Osteoblast (primary cell): ENCODE measurements around the gene LRMDA. TPM values are rescaled to one million over a fixed set of nuclear protein-coding genes. Genes with fewer than 3 reads are reported as not detected.
A peak's percentile ranks its signal among the peaks of the same experiment; 100 is the strongest.

ENCODE experiments used
- DNase-seq: peaks from one replicate; pipeline ENCODE4 v3.0.0; 2011; ENCODE audit warnings: low spot score, mixed read lengths; ENCODE audit not compliant: insufficient read length; ENCODE audit errors: missing footprints
- H2AFZ ChIP-seq: 2 replicates; pipeline ENCODE4 v1.6.0; 2011; ENCODE audit warnings: mild to moderate bottlenecking, low read length
- H3K27ac ChIP-seq: 2 replicates; pipeline ENCODE4 v1.5.1; 2011; ENCODE audit warnings: mild to moderate bottlenecking, low read depth, low read length, moderate library complexity
- H3K27me3 ChIP-seq: 2 replicates; pipeline ENCODE4 v1.6.0; 2012; ENCODE audit warnings: mild to moderate bottlenecking, control low read depth, inconsistent platforms, low read length, moderate library complexity; ENCODE audit not compliant: insufficient read depth
- H3K36me3 ChIP-seq: 2 replicates; pipeline ENCODE4 v1.5.1; 2011; ENCODE audit warnings: mild to moderate bottlenecking, low read length, control low read depth, moderate library complexity; ENCODE audit not compliant: insufficient read depth
- H3K4me1 ChIP-seq: 2 replicates; pipeline ENCODE4 v1.5.1; 2011; ENCODE audit warnings: mild to moderate bottlenecking, low read length, control low read depth, moderate library complexity; ENCODE audit not compliant: insufficient read depth
- H3K4me2 ChIP-seq: 2 replicates; pipeline ENCODE4 v1.6.0; 2011; ENCODE audit warnings: mild to moderate bottlenecking, low read length; ENCODE audit not compliant: insufficient read depth
- H3K4me3 ChIP-seq: fragments of 200-600 bp; sonication (generic); 3 replicates; pipeline ENCODE4 v1.5.1; 2012; ENCODE audit warnings: mild to moderate bottlenecking, low read length, inconsistent platforms; ENCODE audit not compliant: insufficient read depth
- H3K79me2 ChIP-seq: 2 replicates; pipeline ENCODE4 v1.6.0; 2012; ENCODE audit warnings: mild to moderate bottlenecking, low read length, control low read depth, inconsistent platforms; ENCODE audit not compliant: insufficient read depth
- H3K9me3 ChIP-seq: 2 replicates; pipeline ENCODE4 v1.5.1; 2011; ENCODE audit warnings: low read depth, low read length, control low read depth
- H4K20me1 ChIP-seq: 2 replicates; pipeline ENCODE4 v1.6.0; 2012; ENCODE audit warnings: mild to moderate bottlenecking, low read length, control low read depth; ENCODE audit not compliant: insufficient read depth
- total RNA-seq: library from RNA; depleted of rRNA; stranded (reverse); fragments of >200 nt; gene quantifications from 2 replicates; pipeline ENCODE4 v1.2.3, GENCODE V29; 2012
- TF ChIP-seq, protein P1 (sequence below): IDR thresholded peaks from 2 replicates; pipeline ENCODE4 v1.5.1; 2011; ENCODE audit warnings: mild to moderate bottlenecking, low read depth, low read length, moderate library complexity; ENCODE audit errors: extremely low read depth

The LRMDA gene
- total RNA-seq, 1 donor, result 18.5 TPM

DNA sequence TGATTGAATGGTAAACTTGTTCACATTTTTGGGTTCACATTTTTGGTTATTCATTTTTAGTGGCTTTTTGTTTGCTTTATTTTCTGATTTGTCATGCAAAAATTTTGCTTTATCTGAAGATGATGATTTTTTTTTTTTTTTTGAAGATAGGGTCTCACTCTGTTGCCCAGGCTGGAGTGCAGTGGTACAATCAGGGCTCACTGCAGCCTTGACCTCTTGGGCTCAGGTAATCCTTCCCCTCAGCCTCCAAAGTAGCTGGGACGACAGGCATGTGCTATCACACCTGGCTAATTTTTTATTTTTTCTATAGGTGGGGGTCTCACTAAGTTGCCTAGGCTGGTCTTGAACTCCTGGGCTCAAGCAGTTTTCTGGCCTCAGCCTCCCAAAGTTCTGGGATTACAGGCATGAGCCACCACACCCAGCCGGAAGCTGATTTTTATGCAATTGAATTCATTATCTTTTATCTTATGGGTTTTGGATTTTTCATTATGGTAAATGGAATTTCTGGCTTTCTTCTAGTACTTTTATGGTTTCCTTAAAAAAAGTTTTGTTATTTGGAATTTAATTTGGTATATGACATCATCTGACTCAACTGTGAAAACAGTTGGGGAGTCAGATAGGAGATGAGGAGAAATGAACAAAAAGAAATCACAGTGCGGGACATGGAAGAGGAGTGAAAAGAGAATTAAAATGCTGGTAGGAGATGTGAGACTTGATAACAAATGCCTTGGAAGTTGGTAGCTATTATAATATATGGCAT is 158.7 kb downstream of the LRMDA start:
- Histone ChIP-seq H3K79me2 (no peaks in the 10 kb centered on the region), H3K9me3 (no peaks in the 10 kb centered on the region), H2AFZ (no peak overlapping the region), H3K27me3 (peaks cover 9% of the 10 kb centered on the region), H3K27ac (no peak overlapping the region), H3K4me3 (no peak overlapping the region), H3K4me2 (no peak overlapping the region), H4K20me1 (no peaks in the 10 kb centered on the region), H3K36me3 (no peaks in the 10 kb centered on the region), H3K4me1 (no peaks in the 10 kb centered on the region)
- DNase-seq, result no peak
- TF ChIP-seq, protein P1, sequence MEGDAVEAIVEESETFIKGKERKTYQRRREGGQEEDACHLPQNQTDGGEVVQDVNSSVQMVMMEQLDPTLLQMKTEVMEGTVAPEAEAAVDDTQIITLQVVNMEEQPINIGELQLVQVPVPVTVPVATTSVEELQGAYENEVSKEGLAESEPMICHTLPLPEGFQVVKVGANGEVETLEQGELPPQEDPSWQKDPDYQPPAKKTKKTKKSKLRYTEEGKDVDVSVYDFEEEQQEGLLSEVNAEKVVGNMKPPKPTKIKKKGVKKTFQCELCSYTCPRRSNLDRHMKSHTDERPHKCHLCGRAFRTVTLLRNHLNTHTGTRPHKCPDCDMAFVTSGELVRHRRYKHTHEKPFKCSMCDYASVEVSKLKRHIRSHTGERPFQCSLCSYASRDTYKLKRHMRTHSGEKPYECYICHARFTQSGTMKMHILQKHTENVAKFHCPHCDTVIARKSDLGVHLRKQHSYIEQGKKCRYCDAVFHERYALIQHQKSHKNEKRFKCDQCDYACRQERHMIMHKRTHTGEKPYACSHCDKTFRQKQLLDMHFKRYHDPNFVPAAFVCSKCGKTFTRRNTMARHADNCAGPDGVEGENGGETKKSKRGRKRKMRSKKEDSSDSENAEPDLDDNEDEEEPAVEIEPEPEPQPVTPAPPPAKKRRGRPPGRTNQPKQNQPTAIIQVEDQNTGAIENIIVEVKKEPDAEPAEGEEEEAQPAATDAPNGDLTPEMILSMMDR, result no peak

DNA sequence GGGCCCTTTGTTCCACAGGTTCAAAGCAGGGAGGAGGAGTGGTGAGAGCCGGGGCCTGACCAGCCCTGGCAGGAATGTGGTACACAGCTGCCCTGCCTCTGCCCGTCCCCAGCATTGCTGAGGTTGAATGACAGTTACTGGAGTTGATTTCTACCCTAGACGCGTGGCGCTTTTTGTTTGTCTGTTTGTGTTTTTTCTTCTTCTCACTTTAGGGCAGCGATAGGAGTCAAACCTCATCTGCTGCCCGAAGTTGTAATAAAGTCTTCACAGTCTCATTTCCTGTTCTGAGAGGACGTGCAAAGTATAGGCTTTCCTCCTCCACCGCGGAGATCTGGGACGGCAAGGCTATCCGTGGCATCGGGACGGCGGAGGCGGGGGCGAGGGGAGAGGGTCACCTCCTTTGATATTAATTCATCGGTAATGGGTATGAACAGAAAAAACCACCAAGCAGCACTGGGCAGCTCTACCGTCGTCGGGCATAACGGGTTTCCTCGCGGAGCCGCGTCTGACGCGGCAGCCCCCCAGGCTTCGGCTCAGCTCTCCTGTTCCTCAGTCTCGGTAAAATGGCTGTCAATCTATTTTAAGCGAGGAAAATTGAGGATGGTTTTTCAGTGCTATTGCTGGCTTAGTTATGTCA is 160.8 kb downstream of the LRMDA start:
- Histone ChIP-seq H3K36me3 (no peaks in the 10 kb centered on the region), H3K4me1 (no peaks in the 10 kb centered on the region), H2AFZ (no peak overlapping the region), H4K20me1 (no peaks in the 10 kb centered on the region), H3K4me3 (no peak overlapping the region), H3K27ac (no peak overlapping the region), H3K4me2 (no peak overlapping the region), H3K79me2 (no peaks in the 10 kb centered on the region), H3K27me3 (peaks cover 6% of the 10 kb centered on the region), H3K9me3 (no peaks in the 10 kb centered on the region)
- DNase-seq, result peak; percentile 45
- TF ChIP-seq, protein P1, result no peak

DNA sequence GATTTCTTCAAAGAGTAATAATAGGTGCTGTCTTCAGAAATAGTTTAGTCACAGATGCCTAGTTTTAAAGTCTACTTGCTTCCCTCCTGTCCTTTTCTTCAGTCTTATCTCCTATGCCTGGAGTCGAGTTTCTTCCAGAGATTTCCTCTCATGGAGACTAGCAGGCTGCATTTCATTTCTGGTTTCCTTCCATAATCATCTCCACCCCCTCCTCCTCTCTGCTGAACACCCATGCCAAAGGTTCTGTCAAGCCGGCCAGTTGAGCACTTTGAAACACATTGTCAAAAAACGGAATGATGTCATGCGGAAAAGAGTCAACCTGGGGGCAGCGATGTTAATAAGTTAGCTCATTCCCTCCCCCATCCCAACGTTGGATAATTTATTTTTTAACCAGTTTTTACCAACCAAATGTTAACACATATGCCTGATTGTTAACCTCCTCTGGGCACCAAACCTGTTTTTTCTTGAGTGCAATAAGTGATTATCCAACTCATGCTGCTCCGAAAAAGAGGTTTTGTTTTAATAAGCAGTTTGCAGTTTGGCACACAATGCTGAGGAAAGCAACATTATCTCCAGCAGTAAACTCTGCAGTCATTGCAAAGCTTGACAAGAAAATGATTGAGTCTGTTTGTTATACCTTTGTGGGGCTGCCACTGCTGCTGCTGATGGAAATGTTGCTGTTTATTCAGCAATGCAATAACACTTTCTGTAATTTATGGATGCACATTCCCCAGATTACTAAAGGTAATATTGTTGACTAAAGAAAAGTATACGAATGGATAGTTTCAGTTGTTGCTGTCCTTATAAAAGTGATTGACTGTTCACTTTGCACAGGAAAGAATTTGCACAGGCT is 161.6 kb downstream of the LRMDA start:
- Histone ChIP-seq H3K9me3 (no peaks in the 10 kb centered on the region), H3K27ac (no peak overlapping the region), H3K36me3 (no peaks in the 10 kb centered on the region), H3K79me2 (no peaks in the 10 kb centered on the region), H3K4me3 (no peak overlapping the region), H3K27me3 (no peaks in the 10 kb centered on the region), H3K4me1 (no peaks in the 10 kb centered on the region), H2AFZ (no peak overlapping the region), H3K4me2 (no peak overlapping the region), H4K20me1 (no peaks in the 10 kb centered on the region)
- TF ChIP-seq, protein P1, result no peak
- no peak for DNase-seq
